ENCODE measurements around the gene DYNLT3.

DNA sequence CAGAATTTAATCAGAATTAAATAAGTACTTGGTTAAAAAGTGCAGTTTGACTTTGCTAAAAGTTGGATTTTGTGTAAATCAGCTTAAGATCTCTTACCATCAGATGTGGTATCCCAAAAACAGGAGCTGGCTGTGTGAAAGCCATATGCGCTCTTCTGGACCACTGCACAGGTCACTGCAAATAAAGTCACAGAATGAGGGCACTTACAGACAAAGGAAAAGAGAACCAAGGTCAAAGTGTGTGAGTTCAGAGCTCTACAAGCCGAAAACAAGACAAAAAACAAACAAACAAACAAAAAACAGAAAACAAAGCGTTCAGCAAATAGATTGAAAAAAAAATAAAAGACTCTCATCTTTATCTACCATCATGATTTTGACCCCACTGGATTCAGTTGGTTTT, 6.4 kb downstream of the DYNLT3 start:
- TF ChIP-seq, protein P1, sequence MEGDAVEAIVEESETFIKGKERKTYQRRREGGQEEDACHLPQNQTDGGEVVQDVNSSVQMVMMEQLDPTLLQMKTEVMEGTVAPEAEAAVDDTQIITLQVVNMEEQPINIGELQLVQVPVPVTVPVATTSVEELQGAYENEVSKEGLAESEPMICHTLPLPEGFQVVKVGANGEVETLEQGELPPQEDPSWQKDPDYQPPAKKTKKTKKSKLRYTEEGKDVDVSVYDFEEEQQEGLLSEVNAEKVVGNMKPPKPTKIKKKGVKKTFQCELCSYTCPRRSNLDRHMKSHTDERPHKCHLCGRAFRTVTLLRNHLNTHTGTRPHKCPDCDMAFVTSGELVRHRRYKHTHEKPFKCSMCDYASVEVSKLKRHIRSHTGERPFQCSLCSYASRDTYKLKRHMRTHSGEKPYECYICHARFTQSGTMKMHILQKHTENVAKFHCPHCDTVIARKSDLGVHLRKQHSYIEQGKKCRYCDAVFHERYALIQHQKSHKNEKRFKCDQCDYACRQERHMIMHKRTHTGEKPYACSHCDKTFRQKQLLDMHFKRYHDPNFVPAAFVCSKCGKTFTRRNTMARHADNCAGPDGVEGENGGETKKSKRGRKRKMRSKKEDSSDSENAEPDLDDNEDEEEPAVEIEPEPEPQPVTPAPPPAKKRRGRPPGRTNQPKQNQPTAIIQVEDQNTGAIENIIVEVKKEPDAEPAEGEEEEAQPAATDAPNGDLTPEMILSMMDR (IDR thresholded peaks at IDR 0.05 in 8 of 11, conservative IDR thresholded peaks at IDR 0.05 in 3 of 11) = no peak
- TF ChIP-seq POLR2AphosphoS5 (IDR thresholded peaks at IDR 0.05) = no peak
